Activated CD4-positive, alpha-beta T cell treated with anti-CD3 and anti-CD28 coated beads, Interleukin-2, amount 50 U/mL, for 16 hours (primary cell): ENCODE measurements around the gene MYO10.
"Not testable (repeated sequence)": the region's sequence is repeated elsewhere in the genome, so short reads cannot be mapped to it uniquely, and the experiment has no call there.

Experiments
- DNase-seq: peaks from one replicate; pipeline ENCODE4 v3.0.0-alpha.2; 2020

Gene MYO10

GRCh38 chr5:16735101-16736060 lies 200.7 kb downstream of the MYO10 start:
- DNase-seq: no peak

DNA sequence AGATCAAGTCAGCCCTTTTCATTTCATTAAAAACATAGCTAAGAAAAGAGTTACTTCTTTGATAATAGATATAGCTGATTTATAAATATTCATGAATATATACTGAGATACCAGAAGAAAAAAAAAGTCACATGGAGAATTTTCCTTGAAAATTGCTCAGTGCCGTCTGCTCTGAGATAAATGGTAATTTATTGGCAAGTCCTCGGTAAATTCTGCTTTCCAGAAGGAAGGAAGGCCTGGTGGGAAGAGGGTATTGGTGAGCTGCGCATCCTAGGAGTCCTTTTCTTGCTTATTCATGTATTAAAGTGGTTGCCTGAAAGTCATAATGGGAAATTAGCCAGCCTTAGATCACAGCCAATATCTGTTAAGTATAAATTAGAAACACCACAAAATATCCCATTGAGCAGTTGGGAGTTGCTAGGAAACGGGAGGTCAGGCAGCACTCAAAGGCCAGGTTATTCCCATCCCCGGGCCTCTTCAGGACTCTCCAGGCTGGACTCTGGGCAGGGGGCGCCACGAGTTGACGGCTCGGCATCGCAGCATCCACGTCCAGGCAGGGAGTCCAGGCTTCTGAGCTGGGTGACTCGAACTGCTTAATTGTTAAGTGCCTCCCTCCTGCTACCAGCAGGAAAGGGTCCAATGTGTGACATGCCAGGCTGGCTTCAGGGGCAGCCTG lies 202.6 kb downstream of the MYO10 start:
- no peak for DNase-seq

DNA sequence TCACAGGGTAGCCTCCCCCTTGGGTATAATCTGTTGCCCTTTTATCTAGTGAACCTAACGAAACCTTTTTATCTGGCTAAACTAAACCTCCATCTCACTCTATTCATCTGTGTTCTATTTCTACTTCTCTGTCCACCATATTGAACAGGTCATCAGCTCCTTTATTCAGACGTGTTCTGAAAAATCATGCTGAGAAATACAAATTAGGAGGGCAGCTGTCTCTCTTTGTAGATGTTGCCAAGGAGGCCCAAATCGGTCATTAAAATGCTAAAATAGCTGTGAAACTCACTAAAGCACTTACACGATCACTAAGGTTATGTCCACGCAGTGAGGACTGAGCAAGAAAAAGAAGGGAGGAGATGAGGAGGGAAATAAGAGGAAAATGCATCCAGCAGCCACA lies 203.7 kb downstream of the MYO10 start:
- no peak for DNase-seq

DNA sequence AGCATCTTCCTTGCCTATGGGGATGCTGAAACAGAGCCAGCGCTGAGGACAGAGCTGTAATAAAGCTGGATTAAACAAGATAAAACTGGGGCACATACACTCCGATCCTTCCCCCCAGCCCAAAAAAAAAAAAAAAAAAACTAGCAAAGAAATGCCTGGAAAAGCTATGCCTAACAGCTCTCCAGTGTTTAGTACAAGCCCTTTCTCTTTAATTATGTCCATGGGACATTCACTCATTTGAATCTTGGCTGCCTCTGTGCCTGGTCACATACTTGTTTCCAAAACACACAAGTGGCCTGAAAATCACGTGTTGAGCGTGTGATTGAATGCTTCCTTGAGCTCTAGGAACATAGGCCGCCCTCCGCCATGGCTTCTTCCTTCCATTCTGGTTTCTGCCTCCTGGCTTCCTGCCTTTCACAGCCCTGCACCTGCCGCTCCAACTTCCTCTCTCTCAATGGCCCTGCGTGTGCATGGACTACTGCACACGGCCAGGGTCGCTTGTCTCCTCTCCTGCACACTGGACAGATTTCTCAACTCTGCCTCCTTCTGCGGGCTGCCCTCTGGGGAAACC lies 208.2 kb downstream of the MYO10 start:
- no peak for DNase-seq

DNA sequence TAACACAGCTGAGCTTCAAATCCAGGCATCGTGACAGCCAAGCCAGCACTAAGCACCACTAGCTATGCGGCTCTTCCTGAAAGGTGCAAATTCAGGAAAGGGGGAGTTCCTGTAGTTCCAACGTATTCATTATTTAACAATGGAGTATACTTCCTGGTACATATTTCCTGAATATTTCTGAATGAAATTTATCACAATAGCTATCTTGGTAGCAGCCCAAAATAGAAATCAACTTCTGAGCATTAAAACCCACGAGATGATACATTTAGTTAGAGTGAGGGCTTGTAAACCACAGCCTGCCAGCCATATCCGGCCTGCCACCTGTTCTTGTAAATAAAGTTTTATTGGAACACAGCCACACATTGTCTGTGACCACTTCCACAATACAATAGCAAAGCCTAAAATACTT lies 209.5 kb downstream of the MYO10 start:
- peak; percentile 61 for DNase-seq

- DNase-seq: no peak
Measured at GRCh38 chr5:16725575-16725974, 210.5 kb downstream of the MYO10 start.

GRCh38 chr5:16723821-16724220 lies 212.3 kb downstream of the MYO10 start:
- DNase-seq: no peak

DNA sequence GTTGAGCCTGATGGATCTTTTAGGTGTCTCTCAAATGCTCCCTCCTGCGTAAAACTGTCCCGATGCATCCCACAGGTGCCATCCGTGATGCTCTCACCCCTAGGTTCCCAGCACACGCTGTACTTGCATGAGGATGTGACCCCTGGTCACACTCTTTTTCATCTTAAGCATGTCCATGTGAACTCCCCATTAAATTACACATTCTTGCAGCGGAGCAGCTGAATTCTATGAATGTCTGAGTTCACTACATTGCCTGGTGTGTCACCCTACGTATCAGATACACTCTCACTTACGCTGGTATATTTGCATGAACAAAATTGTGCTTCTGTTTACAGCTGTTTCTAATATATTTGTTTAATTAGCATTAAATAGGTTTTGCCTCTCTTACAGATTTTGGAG lies 214.0 kb downstream of the MYO10 start:
- no peak for DNase-seq

DNA sequence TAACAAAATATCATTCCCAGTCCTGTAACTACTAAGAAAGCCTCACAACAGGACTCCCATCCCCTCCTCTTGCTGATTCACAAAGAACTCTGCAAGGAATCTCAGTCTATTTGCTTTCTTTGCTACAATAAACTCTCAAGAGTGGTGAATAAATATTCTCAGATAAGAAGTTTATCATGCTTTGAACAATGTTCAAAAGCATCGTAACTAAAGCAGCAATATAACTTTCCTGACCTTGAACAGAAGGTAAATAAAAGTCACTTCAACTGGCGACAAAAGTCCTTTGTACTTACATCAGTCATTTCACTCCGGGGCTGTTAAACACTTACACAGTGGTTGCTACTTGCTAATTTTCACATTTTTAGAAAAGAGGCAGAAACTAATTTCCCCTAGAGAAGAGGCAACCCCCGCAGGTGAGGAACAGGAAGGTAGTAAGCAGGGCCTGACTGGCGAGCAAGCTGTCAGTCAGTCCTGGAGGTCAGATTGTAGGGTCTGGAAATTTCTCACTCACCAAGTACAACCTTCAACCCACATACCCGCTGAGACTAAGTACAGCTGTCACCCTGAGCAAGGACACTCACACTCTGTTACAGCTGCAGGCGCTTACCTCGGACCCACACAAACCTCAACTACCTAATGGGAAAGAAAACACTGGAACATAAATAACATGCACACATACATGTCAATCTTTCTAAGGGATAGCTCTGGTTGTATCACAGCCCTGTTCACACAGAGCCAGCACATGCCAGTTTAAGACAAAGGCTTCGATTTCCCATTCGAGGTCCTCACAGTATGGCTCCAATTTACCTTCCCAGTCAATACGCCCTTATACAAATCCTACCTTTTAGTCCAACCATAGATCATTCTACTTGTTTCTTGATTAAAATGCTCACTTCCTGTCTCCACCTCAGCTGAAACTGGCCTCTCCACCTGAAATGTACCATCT lies 214.7 kb downstream of the MYO10 start:
- DNase-seq: no peak

- DNase-seq: not testable (repeated sequence)
Measured at GRCh38 chr5:16718036-16718435, 218.1 kb downstream of the MYO10 start.

DNA sequence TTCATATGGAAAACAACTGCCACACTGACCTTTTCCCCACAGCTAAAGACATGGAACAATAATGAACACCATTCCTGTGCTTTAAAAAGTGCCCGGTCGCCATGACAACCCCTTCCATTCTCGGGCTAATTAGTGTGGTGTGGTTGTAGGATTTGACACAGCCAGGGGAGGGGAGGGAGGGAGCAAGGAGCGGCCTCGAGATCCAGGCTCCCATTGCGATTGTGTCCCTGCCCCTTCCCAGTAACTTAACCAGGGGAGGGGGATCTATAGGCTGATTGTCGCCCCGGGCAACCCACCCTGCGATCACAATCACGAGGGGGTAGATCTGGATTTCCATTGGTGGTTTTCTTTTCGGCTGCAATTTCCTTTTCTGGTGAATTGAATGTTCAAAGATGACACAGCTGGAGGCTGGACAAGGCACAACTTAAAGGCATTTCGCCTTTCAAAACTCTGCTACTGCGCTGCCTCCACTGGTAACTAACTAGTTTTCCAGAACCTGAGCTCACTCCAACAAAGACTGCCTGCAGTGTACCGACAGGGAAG lies 222.6 kb downstream of the MYO10 start:
- no peak for DNase-seq

DNA sequence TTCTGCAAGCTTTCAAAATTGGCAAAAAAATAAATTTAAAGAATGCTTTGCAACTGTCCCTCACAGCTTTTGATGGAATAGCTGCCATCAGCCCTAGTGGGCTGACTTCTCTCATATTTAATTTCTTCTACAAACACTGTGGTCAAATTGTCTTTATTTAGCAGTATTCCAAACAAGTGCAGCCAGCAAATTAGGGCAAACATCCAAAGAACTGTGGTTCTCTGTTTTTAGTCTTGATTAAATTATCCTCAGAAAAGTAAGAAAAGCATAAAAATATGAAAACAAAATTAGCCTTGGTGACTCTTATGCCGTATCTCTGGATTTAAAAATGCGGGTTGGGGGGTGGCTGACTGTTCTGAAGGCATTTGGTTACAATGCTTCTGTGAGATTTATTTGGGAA lies 223.5 kb downstream of the MYO10 start:
- DNase-seq: no peak

DNA sequence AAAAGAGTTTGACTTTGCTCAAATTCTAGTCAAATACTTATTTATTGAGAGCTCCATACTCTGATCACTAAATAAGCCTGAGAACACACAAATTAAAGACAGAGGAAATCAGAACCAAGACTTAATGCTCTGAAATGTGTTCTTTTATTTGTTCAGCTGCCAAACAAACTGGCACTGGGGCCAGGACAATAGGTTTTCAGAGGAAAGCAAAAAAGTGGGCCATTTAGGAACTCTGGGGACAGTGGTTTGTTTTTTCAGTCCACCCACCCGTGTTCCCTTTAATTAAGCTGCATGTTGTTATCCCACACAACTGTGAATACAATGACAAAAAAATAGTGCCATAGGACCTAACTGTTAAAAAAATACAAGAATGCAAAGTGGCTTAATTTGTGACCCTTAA lies 223.9 kb downstream of the MYO10 start:
- DNase-seq: no peak

GRCh38 chr5:16709691-16710433 lies 226.2 kb downstream of the MYO10 start:
- no peak for DNase-seq

- no peak for DNase-seq
Measured at GRCh38 chr5:16707869-16708192, 228.3 kb downstream of the MYO10 start.

GRCh38 chr5:16707168-16707868 lies 228.8 kb downstream of the MYO10 start:
- no peak for DNase-seq

GRCh38 chr5:16704945-16705344 lies 231.1 kb downstream of the MYO10 start:
- DNase-seq: no peak

- DNase-seq: no peak
Measured at GRCh38 chr5:16702964-16703363, 233.1 kb downstream of the MYO10 start.

DNA sequence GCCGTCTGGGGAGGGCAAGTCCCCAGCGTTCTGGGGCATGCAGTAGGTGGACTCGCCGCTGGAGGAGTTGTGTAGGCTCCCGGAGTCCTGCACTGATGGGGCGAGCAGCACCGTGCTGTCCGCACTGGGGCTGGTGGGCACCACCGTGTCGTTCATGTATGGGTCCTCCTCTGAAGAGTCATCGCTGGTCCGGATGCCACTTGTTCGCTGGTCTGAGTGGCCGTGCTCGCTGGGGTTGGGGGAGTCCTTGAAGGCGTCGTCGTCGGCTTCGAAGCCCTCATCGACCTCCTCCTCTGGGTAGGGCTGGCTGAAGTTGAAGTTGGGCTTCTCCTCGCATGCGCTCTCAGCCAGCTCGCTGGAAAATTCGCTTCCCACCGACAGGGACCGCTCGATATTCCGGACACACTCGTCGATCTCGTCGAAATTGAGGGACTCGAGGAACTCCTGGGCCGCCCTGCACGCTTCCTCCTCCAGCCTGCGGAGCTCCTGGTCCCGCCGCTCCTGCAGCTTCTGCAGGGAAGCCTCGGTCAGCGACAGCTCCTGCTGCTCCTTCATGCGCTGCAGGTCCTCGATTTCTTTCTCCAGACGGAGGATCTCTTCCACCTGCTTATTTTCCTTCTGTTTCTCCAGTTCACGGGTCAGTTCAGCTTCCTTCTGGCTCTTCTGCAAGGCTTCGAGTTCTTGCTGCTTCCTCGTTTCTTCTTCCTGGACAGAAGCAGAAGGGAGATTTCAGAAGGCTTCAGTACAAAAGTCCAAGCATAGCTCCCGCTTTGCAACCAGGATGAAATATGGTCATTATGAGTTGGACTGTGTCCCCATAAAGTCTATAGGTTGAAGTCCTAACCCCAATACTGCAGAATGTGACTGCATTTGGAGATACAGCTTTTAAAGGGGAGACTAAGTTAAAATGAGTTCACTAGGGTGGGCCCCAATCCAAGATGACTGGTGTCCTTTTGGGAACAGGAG lies 234.7 kb downstream of the MYO10 start:
- DNase-seq: no peak

DNA sequence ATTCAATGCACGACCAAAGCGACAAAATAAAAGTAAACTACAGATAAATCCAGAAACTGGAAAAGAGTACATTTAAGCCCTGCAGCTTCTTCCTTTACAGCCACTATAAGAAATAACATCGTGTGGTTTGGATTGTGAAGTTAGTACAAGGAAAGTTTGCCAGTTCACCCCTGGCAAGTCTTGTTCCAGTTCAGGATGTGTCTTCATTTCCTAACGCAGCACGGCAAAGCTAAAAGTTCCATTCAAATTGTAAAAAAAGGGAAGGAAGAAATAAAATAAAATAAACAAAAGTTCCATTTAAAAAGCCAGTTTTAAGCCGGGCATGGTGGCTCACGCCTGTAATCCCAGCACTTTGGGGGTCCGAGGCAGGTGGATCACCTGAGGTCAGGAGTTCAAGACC lies 236.0 kb downstream of the MYO10 start:
- DNase-seq: no peak
